Mucosa of descending colon (tissue), 3 donors: ENCODE measurements around the gene SULT1E1. TPM values are rescaled to one million over a fixed set of nuclear protein-coding genes. Genes with fewer than 3 reads are reported as not detected.

Experiments used
- ATAC-seq: fragments of 200-7000 bp; cut with Tn5 transposase; one replicate; pipeline ENCODE4 v1.9.1; 2020; ENCODE audit warnings: mild to moderate bottlenecking, moderate library complexity
- DNase-seq, 3 donors: peaks; one replicate each; pipeline ENCODE4 v3.0.0-alpha.2; 2020
- H3K36me3 ChIP-seq: fragments of 200-600 bp; one replicate; pipeline ENCODE4 v1.8.0; 2021; ENCODE audit warnings: low read depth, mild to moderate bottlenecking
- H3K4me1 ChIP-seq: fragments of 200-600 bp; one replicate; pipeline ENCODE4 v1.8.0; 2021; ENCODE audit warnings: low read depth, mild to moderate bottlenecking
- H3K4me3 ChIP-seq: fragments of 200-600 bp; one replicate; pipeline ENCODE4 v1.8.0; 2021; ENCODE audit warnings: mild to moderate bottlenecking
- H3K9me3 ChIP-seq: fragments of 200-600 bp; one replicate; pipeline ENCODE4 v1.8.0; 2021; ENCODE audit warnings: mild to moderate bottlenecking
- intact Hi-C, 2 donors: fragments of 100-400 bp; cut with DNase I in 1 of 2; cut with micrococcal nuclease in 1 of 2; formaldehyde crosslinking; loops; one replicate each; pipeline versions ENCODE4 v1.11.0 to v1.11.1; 2022; cut with DNase I, micrococcal nuclease
- total RNA-seq, 3 donors: library from RNA; stranded (reverse); fragmentation: NEBNext Ultra II Directional in 2 of 3; extraction: Animal tissue kit (Norgen Biotek cat#: 25700) in 2 of 3; gene quantifications; one replicate each; pipeline versions ENCODE4 v1.2.1 to v1.2.4, GENCODE V29; 2021 to 2023
- TF ChIP-seq, protein P1 (sequence below): fragments of 200-600 bp; IDR thresholded peaks from one replicate; pipeline ENCODE4 v1.8.0; 2022; ENCODE audit warnings: antibody characterized with exemption, mild to moderate bottlenecking
- donor health status: DM: no; HTN: no; CAD: no; lungs with moderate emphysema.
- donor health status: DM: no; HTN: no; CAD: no.
- donor health status: DM: no; HTN: yes; CAD: no.

Gene SULT1E1
- total RNA-seq, 3 donors from 2014 or later: 0.26 TPM; not detected in 2

DNA sequence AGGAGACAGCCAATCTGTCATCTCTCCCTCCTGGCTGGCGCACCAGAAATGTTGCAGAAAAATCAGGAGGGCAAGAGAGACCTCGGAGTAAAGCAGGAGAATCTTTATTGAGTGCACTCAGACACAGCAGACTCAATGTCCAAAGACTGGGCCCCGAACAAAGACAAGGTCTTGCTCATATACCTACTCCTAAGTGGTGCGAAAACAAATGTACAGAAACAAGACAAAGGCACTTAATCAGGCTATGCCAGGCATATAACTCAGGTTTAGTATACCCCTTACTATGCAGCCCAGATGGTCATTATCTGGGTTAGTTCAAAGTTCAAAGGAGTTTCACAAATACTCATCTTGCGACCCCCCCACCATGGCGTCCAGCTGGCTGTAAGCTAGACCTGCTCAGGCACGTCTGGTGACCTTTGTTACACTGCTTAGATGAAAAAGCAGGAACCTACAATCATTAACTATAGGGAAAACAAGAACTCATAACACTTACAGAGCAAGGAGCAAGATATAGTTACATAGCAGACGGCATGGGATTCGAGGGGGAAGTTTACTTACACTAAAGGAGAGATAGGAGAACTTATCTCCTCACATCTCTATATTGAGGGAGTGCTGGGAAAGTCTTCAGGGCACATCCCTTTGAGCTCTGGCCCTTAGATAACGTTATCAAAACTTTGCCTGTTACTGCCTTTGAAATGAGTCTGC, 27.5 kb downstream of the SULT1E1 start:
- TF ChIP-seq, protein P1, sequence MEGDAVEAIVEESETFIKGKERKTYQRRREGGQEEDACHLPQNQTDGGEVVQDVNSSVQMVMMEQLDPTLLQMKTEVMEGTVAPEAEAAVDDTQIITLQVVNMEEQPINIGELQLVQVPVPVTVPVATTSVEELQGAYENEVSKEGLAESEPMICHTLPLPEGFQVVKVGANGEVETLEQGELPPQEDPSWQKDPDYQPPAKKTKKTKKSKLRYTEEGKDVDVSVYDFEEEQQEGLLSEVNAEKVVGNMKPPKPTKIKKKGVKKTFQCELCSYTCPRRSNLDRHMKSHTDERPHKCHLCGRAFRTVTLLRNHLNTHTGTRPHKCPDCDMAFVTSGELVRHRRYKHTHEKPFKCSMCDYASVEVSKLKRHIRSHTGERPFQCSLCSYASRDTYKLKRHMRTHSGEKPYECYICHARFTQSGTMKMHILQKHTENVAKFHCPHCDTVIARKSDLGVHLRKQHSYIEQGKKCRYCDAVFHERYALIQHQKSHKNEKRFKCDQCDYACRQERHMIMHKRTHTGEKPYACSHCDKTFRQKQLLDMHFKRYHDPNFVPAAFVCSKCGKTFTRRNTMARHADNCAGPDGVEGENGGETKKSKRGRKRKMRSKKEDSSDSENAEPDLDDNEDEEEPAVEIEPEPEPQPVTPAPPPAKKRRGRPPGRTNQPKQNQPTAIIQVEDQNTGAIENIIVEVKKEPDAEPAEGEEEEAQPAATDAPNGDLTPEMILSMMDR: peak; percentile 11
- intact Hi-C loops: no loop called here
- Histone ChIP-seq H3K9me3 (no peaks in the 10 kb centered on the region), H3K36me3 (no peaks in the 10 kb centered on the region), H3K4me3 (no peak overlapping the region), H3K4me1 (peaks cover 13% of the 10 kb centered on the region)
- DNase-seq (peak; percentile 67 to 84 (median 79)), ATAC-seq (peak; percentile 85)

- Histone ChIP-seq H3K4me1 (peaks cover 13% of the 10 kb centered on the region), H3K4me3 (no peak overlapping the region), H3K9me3 (no peaks in the 10 kb centered on the region), H3K36me3 (no peaks in the 10 kb centered on the region)
- DNase-seq (peak; percentile 51 to 66 (median 63)), ATAC-seq (peak; percentile 65)
- TF ChIP-seq, protein P1: no peak
- intact Hi-C loops: no loop called here
Observed at GRCh38 chr4:69831646-69832325, 28.2 kb downstream of the SULT1E1 start.

GRCh38 chr4:69831270-69831627, 28.7 kb downstream of the SULT1E1 start:
- Histone ChIP-seq H3K4me3 (no peak overlapping the region), H3K36me3 (no peaks in the 10 kb centered on the region), H3K9me3 (no peaks in the 10 kb centered on the region), H3K4me1 (peaks cover 13% of the 10 kb centered on the region)
- no peak for DNase-seq
- intact Hi-C loops: no loop called here
- ATAC-seq: no peak
- TF ChIP-seq, protein P1: no peak

DNA sequence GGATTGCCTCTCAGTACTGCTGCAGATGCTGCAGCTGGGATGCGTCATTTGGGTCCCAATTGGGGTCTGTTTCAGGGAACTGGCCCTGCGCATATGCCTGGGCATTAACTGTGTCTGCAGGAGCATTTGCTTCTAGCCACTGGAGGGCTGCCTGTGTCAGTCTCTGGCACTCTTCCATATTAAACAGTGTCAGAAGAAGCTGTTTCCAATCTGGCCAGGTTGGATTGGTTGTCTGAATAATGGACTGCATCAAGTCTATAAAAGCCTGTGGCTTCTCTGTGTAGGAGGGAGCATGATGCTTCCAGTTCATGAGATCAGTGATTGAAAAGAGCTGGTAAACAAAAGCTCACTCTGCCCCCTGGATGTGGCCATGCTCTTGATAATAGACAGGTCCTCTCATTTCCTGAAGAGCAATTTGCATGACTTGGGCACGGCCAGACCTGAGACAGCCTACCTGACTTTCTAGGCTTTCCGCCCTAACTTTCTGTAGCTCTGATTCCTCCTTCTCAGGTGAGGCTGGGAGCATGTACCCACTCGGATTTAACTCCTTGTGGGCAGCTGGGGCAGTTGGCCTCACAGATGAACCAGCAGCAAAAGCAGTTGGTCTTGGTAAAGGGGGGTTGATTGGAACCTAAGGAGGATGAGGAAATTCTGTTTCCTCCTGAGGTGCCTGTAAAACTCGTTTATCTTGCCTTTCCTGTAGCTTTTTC, 29.2 kb downstream of the SULT1E1 start:
- Histone ChIP-seq H3K4me1 (peaks cover 13% of the 10 kb centered on the region), H3K36me3 (no peaks in the 10 kb centered on the region), H3K9me3 (no peaks in the 10 kb centered on the region), H3K4me3 (no peak overlapping the region)
- intact Hi-C loops: no loop called here
- peak; percentile 74 for ATAC-seq
- peak; percentile 58 to 80 (median 66) for DNase-seq
- TF ChIP-seq, protein P1: no peak

GRCh38 chr4:69830192-69830559, 29.8 kb downstream of the SULT1E1 start:
- ATAC-seq (no peak), DNase-seq (no peak)
- intact Hi-C loops: no loop called here
- TF ChIP-seq, protein P1: no peak
- Histone ChIP-seq H3K36me3 (no peaks in the 10 kb centered on the region), H3K4me1 (peaks cover 13% of the 10 kb centered on the region), H3K9me3 (no peaks in the 10 kb centered on the region), H3K4me3 (no peak overlapping the region)
